Endodermal cell (in vitro differentiated cells): ENCODE results near the gene IL11. TPM values are rescaled to one million over a fixed set of nuclear protein-coding genes. Genes with fewer than 3 reads are reported as not detected.

Experiments used
- DNase-seq: peaks from one replicate; pipeline ENCODE4 v3.0.0-alpha.2; 2017
- H3K27ac ChIP-seq: 2 replicates; pipeline ENCODE4 v1.5.1; 2013; ENCODE audit warnings: mild to moderate bottlenecking, low read depth, low read length, moderate library complexity
- H3K27me3 ChIP-seq: 2 replicates; pipeline ENCODE4 v1.6.1; 2013; ENCODE audit warnings: mild to moderate bottlenecking, low read length, moderate library complexity; ENCODE audit not compliant: insufficient read depth, control insufficient read depth, poor library complexity, severe bottlenecking
- H3K36me3 ChIP-seq: 2 replicates; pipeline ENCODE4 v1.7.0; 2013; ENCODE audit warnings: mild to moderate bottlenecking, low read length, moderate library complexity; ENCODE audit not compliant: control insufficient read depth, insufficient read depth
- H3K4me1 ChIP-seq: one replicate; pipeline ENCODE4 v1.7.0; 2013; ENCODE audit warnings: low read length; ENCODE audit not compliant: control insufficient read depth, insufficient read depth
- H3K4me3 ChIP-seq: 2 replicates; pipeline ENCODE4 v1.5.1; 2013; ENCODE audit warnings: mild to moderate bottlenecking, low read length, moderate library complexity
- H3K9ac ChIP-seq: 2 replicates; pipeline ENCODE4 v1.6.1; 2013; ENCODE audit warnings: mild to moderate bottlenecking, low read length, moderate library complexity; ENCODE audit not compliant: poor library complexity, severe bottlenecking; ENCODE audit errors: extremely low read depth
- H3K9me3 ChIP-seq: 2 replicates; pipeline ENCODE4 v1.6.1; 2013; ENCODE audit warnings: mild to moderate bottlenecking, low read length, moderate library complexity; ENCODE audit not compliant: control insufficient read depth
- H3K27ac Mint-ChIP-seq: 2 replicates; pipeline ENCODE4 v1.8.0; 2020; ENCODE audit warnings: mixed read lengths
- H3K27me3 Mint-ChIP-seq: 2 replicates; pipeline ENCODE4 v1.8.0; 2021; ENCODE audit warnings: mild to moderate bottlenecking, mixed read lengths; ENCODE audit not compliant: insufficient read depth
- H3K36me3 Mint-ChIP-seq: 2 replicates; pipeline ENCODE4 v1.8.0; 2020; ENCODE audit warnings: low read depth, mixed read lengths
- H3K4me1 Mint-ChIP-seq: 2 replicates; pipeline ENCODE4 v1.8.0; 2020; ENCODE audit warnings: mixed read lengths
- H3K4me3 Mint-ChIP-seq: 2 replicates; pipeline ENCODE4 v1.8.0; 2020; ENCODE audit warnings: mild to moderate bottlenecking, moderate library complexity, mixed read lengths
- H3K9me3 Mint-ChIP-seq: 2 replicates; pipeline ENCODE4 v1.8.0; 2020; ENCODE audit warnings: mild to moderate bottlenecking, mixed read lengths
- CTCF ChIP-seq: fragments of 200-600 bp; sonication (generic); conservative IDR thresholded peaks from 2 replicates; pipeline ENCODE4 v1.5.0; 2021; ENCODE audit warnings: antibody characterized with exemption, mild to moderate bottlenecking
- WGBS, 2 experiments: methylation state at CpG; one replicate each; pipeline versions ENCODE4 v1.1.5 to v1.1.7; 2013; ENCODE audit warnings: missing lambda C conversion rate in 2 of 2, mixed read lengths in 1 of 2; ENCODE audit not compliant: insufficient coverage in 1 of 2, insufficient read length in 1 of 2; 5-methylcytosine and 5-hydroxymethylcytosine counted together
- total RNA-seq, 2 donors: library from RNA; stranded (reverse); fragmentation: NEBNext Ultra II Directional in 1 of 2; extraction: Animal tissue kit (Norgen Biotek cat#: 25700) in 1 of 2; gene quantifications; 2 replicates in 1 of 2; 3 replicates in 1 of 2; pipeline ENCODE4 v1.2.1, GENCODE V29; 2021

The IL11 gene
- total RNA-seq, 2 donors from 2014 or later: 0.91 to 1.7 TPM

GRCh38 chr19:55341595-55342531 lies 28.4 kb downstream of the IL11 start:
- Histone ChIP-seq H3K27ac (no peak overlapping the region), H3K9me3 (no peaks in the 10 kb centered on the region), H3K9ac (no peak overlapping the region), H3K36me3 (peaks cover 35% of the 10 kb centered on the region), H3K27me3 (no peaks in the 10 kb centered on the region), H3K4me1 (no peaks in the 10 kb centered on the region), H3K4me3 (peak overlapping the region; percentile 94)
- no peak for TF ChIP-seq CTCF
- Mint-ChIP-seq H3K36me3 (peaks cover 41% of the 10 kb centered on the region), H3K27ac (peak overlapping the region; percentile 83), H3K4me1 (peaks cover 12% of the 10 kb centered on the region), H3K9me3 (no peaks in the 10 kb centered on the region), H3K4me3 (peak overlapping the region; percentile 89), H3K27me3 (peaks cover 4% of the 10 kb centered on the region)
- 91% methylated on average over 17 to 50 of the region's 50 CpGs for WGBS, 2 experiments
- DNase-seq: no peak

DNA sequence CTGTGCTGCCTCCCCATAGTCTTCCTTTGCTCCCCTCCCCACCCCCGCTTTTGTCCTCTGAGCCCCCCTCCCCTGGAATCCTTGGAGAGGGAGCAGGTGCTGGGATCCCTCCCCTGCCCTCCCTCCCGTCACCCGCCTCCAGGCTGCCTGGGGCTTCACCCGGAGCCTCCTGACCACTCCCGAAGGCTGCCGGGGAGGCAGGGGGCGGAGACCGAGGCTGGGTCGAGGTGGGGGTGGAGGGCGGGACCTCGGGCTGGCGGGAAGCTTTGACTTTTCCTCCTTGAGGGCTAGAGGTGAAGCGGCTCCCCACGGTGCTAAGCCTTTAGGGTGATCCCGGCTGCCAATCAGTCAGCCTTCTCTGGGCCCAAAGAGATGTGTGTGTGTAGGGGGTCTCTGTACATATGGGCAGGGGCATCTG lies 29.1 kb downstream of the IL11 start:
- Histone ChIP-seq H3K27me3 (no peaks in the 10 kb centered on the region), H3K9me3 (no peaks in the 10 kb centered on the region), H3K36me3 (peaks cover 35% of the 10 kb centered on the region), H3K9ac (peak overlapping the region; percentile 88), H3K4me3 (peak overlapping the region; percentile 94), H3K4me1 (no peaks in the 10 kb centered on the region), H3K27ac (peak overlapping the region; percentile 82)
- DNase-seq: peak; percentile 94
- no peak for TF ChIP-seq CTCF
- WGBS, 2 experiments: 6% methylated on average over 14 of the region's 15 CpGs; no CpG with 5 or more reads in 1 of the 2 experiments
- Mint-ChIP-seq H3K9me3 (no peaks in the 10 kb centered on the region), H3K27me3 (peaks cover 8% of the 10 kb centered on the region), H3K36me3 (peaks cover 41% of the 10 kb centered on the region), H3K27ac (peak overlapping the region; percentile 96), H3K4me3 (peak overlapping the region; percentile 89), H3K4me1 (peaks cover 12% of the 10 kb centered on the region)

DNA sequence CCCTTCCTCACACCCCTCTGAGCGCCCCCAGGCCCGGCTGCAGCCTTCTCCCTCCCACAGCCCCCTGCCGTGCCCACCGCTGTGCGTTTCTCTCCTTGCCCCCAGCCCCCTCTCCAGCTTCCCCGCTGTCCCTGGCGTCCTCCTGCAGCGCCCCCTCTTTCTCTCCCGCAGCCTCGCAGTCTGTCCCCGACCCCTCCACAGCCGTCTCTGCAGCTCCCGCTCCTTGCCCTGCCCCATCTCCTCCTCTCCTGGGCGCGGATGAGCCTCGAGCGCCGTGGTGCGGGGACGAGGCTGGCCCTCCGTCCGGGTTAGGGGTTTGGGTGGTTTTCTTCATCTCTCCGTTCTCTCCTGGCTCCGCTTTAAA lies 29.5 kb downstream of the IL11 start:
- Mint-ChIP-seq H3K27ac (peak overlapping the region; percentile 96), H3K27me3 (peaks cover 8% of the 10 kb centered on the region), H3K36me3 (peaks cover 40% of the 10 kb centered on the region), H3K9me3 (no peaks in the 10 kb centered on the region), H3K4me1 (peaks cover 12% of the 10 kb centered on the region), H3K4me3 (peak overlapping the region; percentile 89)
- peak overlapping the region; percentile 88 for H3K9ac ChIP-seq
- H3K36me3 ChIP-seq: peaks cover 35% of the 10 kb centered on the region
- TF ChIP-seq CTCF: peak; percentile 24
- no peak for DNase-seq
- 0 to 1% methylated on average over 4 to 23 of the region's 24 CpGs for WGBS, 2 experiments
- H3K4me3 ChIP-seq: peak overlapping the region; percentile 94
- no peaks in the 10 kb centered on the region for H3K27me3 ChIP-seq
- peak overlapping the region; percentile 82 for H3K27ac ChIP-seq
- no peaks in the 10 kb centered on the region for H3K4me1 ChIP-seq
- no peaks in the 10 kb centered on the region for H3K9me3 ChIP-seq
